Fibroblast of lung (primary cell): ENCODE data around the gene OTUD4.

Experiments
- EZH2 ChIP-seq: IDR thresholded peaks from 2 replicates; pipeline ENCODE4 v1.5.1; 2012; ENCODE audit warnings: low read length, control low read depth, mild to moderate bottlenecking; ENCODE audit errors: missing control alignments
- TF ChIP-seq, protein P1 (sequence below), 2 donors: IDR thresholded peaks in 1 of 2; conservative IDR thresholded peaks in 1 of 2; 1 replicate in 1 of 2; 2 replicates in 1 of 2; pipeline ENCODE4 v1.5.1; 2011 to 2012; ENCODE audit warnings: low read length in 2 of 2, control low read depth in 1 of 2, inconsistent platforms in 1 of 2, low read depth in 1 of 2, mild to moderate bottlenecking in 1 of 2

DNA sequence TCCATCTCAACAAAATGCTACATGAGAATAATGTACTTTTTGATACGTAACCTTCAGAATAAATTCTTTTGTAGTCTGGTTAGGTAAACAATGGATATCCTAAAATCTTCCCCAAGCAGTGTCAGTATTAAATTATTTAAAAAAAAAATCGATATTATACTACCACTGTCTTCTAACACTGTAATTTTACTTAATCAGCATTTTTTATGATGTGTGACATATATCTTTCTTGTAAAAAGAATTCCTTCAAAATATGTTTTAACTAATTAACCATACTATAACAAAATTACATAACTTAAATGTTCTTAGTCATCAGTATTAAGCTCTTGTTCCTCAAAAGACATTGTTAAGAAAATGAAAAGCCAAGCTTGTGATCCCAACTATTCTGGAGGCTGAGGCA, 12.5 kb downstream of the OTUD4 start:
- TF ChIP-seq EZH2, result no peak
- TF ChIP-seq, protein P1, sequence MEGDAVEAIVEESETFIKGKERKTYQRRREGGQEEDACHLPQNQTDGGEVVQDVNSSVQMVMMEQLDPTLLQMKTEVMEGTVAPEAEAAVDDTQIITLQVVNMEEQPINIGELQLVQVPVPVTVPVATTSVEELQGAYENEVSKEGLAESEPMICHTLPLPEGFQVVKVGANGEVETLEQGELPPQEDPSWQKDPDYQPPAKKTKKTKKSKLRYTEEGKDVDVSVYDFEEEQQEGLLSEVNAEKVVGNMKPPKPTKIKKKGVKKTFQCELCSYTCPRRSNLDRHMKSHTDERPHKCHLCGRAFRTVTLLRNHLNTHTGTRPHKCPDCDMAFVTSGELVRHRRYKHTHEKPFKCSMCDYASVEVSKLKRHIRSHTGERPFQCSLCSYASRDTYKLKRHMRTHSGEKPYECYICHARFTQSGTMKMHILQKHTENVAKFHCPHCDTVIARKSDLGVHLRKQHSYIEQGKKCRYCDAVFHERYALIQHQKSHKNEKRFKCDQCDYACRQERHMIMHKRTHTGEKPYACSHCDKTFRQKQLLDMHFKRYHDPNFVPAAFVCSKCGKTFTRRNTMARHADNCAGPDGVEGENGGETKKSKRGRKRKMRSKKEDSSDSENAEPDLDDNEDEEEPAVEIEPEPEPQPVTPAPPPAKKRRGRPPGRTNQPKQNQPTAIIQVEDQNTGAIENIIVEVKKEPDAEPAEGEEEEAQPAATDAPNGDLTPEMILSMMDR (conservative IDR thresholded peaks at IDR 0.05 in 1 of 2, IDR thresholded peaks at IDR 0.05 in 1 of 2; ENCODE audit: low read depth in 1 of 2, low read length in 2 of 2), result no peak
